ENCODE data around the gene SEMA4B. TPM values are rescaled to one million over a fixed set of nuclear protein-coding genes. Genes with fewer than 3 reads are reported as not detected.

The SEMA4B gene, protein sequence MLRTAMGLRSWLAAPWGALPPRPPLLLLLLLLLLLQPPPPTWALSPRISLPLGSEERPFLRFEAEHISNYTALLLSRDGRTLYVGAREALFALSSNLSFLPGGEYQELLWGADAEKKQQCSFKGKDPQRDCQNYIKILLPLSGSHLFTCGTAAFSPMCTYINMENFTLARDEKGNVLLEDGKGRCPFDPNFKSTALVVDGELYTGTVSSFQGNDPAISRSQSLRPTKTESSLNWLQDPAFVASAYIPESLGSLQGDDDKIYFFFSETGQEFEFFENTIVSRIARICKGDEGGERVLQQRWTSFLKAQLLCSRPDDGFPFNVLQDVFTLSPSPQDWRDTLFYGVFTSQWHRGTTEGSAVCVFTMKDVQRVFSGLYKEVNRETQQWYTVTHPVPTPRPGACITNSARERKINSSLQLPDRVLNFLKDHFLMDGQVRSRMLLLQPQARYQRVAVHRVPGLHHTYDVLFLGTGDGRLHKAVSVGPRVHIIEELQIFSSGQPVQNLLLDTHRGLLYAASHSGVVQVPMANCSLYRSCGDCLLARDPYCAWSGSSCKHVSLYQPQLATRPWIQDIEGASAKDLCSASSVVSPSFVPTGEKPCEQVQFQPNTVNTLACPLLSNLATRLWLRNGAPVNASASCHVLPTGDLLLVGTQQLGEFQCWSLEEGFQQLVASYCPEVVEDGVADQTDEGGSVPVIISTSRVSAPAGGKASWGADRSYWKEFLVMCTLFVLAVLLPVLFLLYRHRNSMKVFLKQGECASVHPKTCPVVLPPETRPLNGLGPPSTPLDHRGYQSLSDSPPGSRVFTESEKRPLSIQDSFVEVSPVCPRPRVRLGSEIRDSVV
- total RNA-seq (100 to 1,000 TPM in 1 of 9 donors, 10 to 100 TPM in 8; 14.8 to 105 (median 21.0) TPM), polyA plus RNA-seq (10 to 100 TPM; 13.8 to 36.3 TPM)
- long read RNA-seq, donor 1, partial matches to known transcripts: 21 of 27 reads
- long read RNA-seq, donor 1, other reads (novel, unspliced or antisense): 2 of 27 reads
- long read RNA-seq, donor 2, transcript SEMA4B-220 (2 exons, 563 nt): major isoform, 6 of 104 reads
- long read RNA-seq, donor 2, partial matches to known transcripts: 89 of 104 reads
- long read RNA-seq, donor 2, other reads (novel, unspliced or antisense): 4 of 104 reads
- long read RNA-seq, donor 3, transcript SEMA4B-201 (15 exons, 3,781 nt): major isoform, 7 of 43 reads
- long read RNA-seq, donor 3, partial matches to known transcripts: 13 of 43 reads
- long read RNA-seq, donor 3, other reads (novel, unspliced or antisense): 23 of 43 reads

DNA sequence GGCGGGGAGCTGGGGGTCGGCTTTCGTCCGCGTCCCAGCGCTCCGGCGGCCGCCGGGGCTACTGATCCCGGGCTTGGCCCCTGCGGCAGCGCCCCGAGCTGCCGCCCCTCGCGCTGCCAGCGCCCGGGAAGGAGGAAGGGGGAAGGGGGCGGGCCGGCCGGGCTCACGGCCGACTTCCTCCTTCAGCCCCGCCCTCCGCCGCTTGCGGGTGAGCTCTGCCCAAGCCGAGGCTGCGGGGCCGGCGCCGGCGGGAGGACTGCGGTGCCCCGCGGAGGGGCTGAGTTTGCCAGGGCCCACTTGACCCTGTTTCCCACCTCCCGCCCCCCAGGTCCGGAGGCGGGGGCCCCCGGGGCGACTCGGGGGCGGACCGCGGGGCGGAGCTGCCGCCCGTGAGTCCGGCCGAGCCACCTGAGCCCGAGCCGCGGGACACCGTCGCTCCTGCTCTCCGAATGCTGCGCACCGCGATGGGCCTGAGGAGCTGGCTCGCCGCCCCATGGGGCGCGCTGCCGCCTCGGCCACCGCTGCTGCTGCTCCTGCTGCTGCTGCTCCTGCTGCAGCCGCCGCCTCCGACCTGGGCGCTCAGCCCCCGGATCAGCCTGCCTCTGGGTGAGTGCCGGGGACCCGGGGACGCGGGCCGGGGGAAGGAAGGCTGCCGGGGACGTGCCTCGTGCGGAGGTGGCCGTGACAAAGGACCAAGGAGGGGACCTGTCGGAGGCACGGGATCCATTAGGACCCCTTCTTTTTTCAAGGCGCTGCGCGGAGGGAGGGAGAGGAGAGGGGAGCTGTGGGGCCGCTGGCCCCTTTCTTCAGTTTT lies at the start of gene SEMA4B:
TSS of gene SEMA4B (plus strand) at position 201 of the 814 bp plus-strand sequence. CDS start at position 450, 249 bp downstream.
- peak; percentile 76 to 89 (median 79) for DNase-seq
- intact Hi-C loops (cut with DNase I): no loop called here
- TF ChIP-seq, protein P1, sequence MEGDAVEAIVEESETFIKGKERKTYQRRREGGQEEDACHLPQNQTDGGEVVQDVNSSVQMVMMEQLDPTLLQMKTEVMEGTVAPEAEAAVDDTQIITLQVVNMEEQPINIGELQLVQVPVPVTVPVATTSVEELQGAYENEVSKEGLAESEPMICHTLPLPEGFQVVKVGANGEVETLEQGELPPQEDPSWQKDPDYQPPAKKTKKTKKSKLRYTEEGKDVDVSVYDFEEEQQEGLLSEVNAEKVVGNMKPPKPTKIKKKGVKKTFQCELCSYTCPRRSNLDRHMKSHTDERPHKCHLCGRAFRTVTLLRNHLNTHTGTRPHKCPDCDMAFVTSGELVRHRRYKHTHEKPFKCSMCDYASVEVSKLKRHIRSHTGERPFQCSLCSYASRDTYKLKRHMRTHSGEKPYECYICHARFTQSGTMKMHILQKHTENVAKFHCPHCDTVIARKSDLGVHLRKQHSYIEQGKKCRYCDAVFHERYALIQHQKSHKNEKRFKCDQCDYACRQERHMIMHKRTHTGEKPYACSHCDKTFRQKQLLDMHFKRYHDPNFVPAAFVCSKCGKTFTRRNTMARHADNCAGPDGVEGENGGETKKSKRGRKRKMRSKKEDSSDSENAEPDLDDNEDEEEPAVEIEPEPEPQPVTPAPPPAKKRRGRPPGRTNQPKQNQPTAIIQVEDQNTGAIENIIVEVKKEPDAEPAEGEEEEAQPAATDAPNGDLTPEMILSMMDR (IDR thresholded peaks at IDR 0.05): peak in 2 of 12 donors; percentile 10 to 24
- peak in 1 of 2 donors; percentile 58 for TF ChIP-seq POLR2A (IDR thresholded peaks at IDR 0.05)
- H3K36me3 ChIP-seq: no peaks in the 10 kb centered on the region
- H3K9me3 ChIP-seq: no peaks in the 10 kb centered on the region
- 0 to 1% (median 0%) methylated on average over 23 to 88 of the region's 88 CpGs for WGBS, 4 donors
- ATAC-seq: peak; percentile 45 to 84 (median 82)
- H3K27me3 ChIP-seq: no peaks in the 10 kb centered on the region
- H3K4me1 ChIP-seq: peaks cover 3 to 48% (median 33%) of the 10 kb centered on the region in 12 donors
- peak within 1 kb of the TSS in 11 of 12 donors; percentile 5 to 87 (median 78) for H3K27ac ChIP-seq
- H3K4me3 ChIP-seq: peak within 1 kb of the TSS; percentile 43 to 99 (median 86)

DNA sequence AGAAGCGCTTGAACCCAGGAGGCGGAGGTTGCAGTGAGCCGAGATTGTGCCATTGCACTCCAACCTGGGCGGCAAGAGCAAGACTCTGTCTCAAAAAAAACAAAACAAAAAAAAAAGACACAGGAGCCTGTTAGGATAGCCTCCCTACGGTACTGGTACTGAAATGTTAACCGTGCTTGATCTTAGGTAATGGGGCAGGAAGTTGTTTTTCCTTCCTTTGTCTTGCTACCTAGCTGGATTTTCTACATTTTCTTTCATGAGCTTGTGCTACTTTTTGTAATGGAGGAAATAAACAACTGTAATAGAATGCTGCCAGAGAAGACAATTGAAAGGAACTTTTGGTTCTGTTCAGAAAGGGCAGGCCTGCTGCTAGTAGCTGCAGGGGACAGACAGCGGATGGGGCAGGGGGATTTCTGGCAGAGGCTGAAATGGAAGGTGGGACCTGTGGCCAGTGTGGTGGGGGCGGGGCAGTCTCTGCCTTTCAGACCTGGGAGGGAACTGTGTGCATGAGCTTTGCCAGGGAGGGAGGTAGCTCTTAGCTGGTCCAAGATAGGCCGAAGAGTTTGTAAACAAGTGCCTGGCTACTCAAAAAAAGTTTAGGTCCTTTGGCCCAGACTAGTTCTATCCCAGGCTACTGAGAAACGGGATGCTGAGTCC lies 49.0 kb upstream of the SEMA4B start:
- WGBS, 4 donors: 61 to 67% (median 66%) methylated on average over 10 of the region's 10 CpGs
- TF ChIP-seq POLR2A (IDR thresholded peaks at IDR 0.05): no peak
- TF ChIP-seq, protein P1 (IDR thresholded peaks at IDR 0.05): no peak
- ATAC-seq: peak in 2 of 4 donors; percentile 71 to 72

DNA sequence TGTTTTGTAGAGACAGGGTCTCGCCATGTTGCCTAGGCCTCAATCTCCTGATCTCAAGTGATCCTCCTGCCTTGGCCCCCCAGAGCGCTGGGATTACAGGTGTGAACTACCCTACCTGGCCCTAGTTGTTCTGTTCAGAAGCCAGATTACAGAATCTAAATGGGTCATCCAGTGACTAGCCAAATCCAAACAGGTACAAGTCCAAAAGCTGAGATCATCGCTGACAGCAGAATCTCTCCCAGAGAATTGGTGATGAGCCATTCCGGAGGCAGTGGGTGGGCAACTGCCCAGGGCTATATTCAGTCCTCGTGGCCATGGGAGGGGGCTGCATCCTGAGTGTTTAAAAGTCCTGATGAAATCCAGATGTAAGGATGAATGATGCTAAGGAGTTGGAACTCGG lies 47.5 kb upstream of the SEMA4B start:
- 82 to 92% (median 89%) methylated on average over 6 of the region's 6 CpGs for WGBS, 4 donors
- Histone ChIP-seq H3K27ac (no peak overlapping the region), H3K4me3 (no peak overlapping the region), H3K36me3 (no peaks in the 10 kb centered on the region), H3K27me3 (no peaks in the 10 kb centered on the region), H3K9me3 (no peaks in the 10 kb centered on the region), H3K4me1 (peaks cover 0 to 26% (median 8%) of the 10 kb centered on the region in 12 donors)
- TF ChIP-seq POLR2A (IDR thresholded peaks at IDR 0.05): no peak
- TF ChIP-seq, protein P1 (IDR thresholded peaks at IDR 0.05): no peak
- DNase-seq (no peak), ATAC-seq (no peak)
- intact Hi-C loops (cut with DNase I): no loop called here

More for the DNA sequence above, 49.0 kb upstream of the SEMA4B start:
- H3K27ac ChIP-seq: no peak overlapping the region
- no peak overlapping the region for H3K4me3 ChIP-seq
- no peaks in the 10 kb centered on the region for H3K9me3 ChIP-seq
- H3K27me3 ChIP-seq: no peaks in the 10 kb centered on the region
- H3K4me1 ChIP-seq: peaks cover 0 to 18% (median 0%) of the 10 kb centered on the region in 12 donors
- intact Hi-C loops (cut with DNase I): no loop called here
- no peaks in the 10 kb centered on the region for H3K36me3 ChIP-seq
- DNase-seq: no peak
